Aorta (tissue), 5 donors: ENCODE measurements around the gene PNMA6E. TPM values are rescaled to one million over a fixed set of nuclear protein-coding genes. Genes with fewer than 3 reads are reported as not detected.

Source experiments
- ATAC-seq: fragments of 200-7000 bp; cut with Tn5 transposase; one replicate; pipeline ENCODE4 v1.9.1; 2022; ENCODE audit warnings: moderate library complexity; ENCODE audit not compliant: low FRiP score
- DNase-seq, 2 donors: peaks; one replicate each; pipeline ENCODE4 v3.0.0-alpha.2; 2020
- H3K27ac ChIP-seq, 2 donors: one replicate each; pipeline ENCODE4 v1.5.1; 2013; ENCODE audit warnings: low read length in 2 of 2, mild to moderate bottlenecking in 2 of 2, moderate library complexity in 2 of 2, control low read depth in 1 of 2, inconsistent platforms in 1 of 2, low read depth in 1 of 2
- H3K27me3 ChIP-seq, 2 donors: one replicate each; pipeline ENCODE4 v1.6.1; 2013; ENCODE audit warnings: control low read depth in 1 of 2, low read length in 1 of 2, mild to moderate bottlenecking in 1 of 2, moderate library complexity in 1 of 2; ENCODE audit not compliant: insufficient read depth in 2 of 2, control insufficient read depth in 1 of 2
- H3K36me3 ChIP-seq, 2 donors: one replicate each; pipeline ENCODE4 v1.6.1; 2013; ENCODE audit warnings: control low read depth in 1 of 2, low read length in 1 of 2, mild to moderate bottlenecking in 1 of 2; ENCODE audit not compliant: insufficient read depth in 2 of 2, control insufficient read depth in 1 of 2
- H3K4me1 ChIP-seq, 2 donors: one replicate each; pipeline ENCODE4 v1.6.1; 2013; ENCODE audit warnings: low read length in 2 of 2, control low read depth in 1 of 2, mild to moderate bottlenecking in 1 of 2, moderate library complexity in 1 of 2; ENCODE audit not compliant: insufficient read depth in 2 of 2, control insufficient read depth in 1 of 2
- H3K4me3 ChIP-seq, 2 donors: one replicate each; pipeline ENCODE4 v1.5.1; 2013; ENCODE audit warnings: low read length in 2 of 2, control low read depth in 1 of 2, mild to moderate bottlenecking in 1 of 2
- H3K9me3 ChIP-seq: one replicate; pipeline ENCODE4 v1.6.1; 2013; ENCODE audit warnings: mild to moderate bottlenecking, low read length; ENCODE audit not compliant: control insufficient read depth
- WGBS, 2 donors: extraction: QIAGEN DNeasy Blood & Tissue Kit; methylation state at CpG; one replicate each; pipeline ENCODE4 v1.1.7; 2013; 5-methylcytosine and 5-hydroxymethylcytosine counted together
- intact Hi-C, 2 donors: fragments of 100-400 bp; cut with DNase I; formaldehyde crosslinking; loops; one replicate each; pipeline versions ENCODE4 v1.14.2 to v1.15.0; 2022
- long read RNA-seq, 2 donors: library from polyadenylated mRNA; unstranded; transcript quantifications; one replicate each; pipeline ENCODE4 v2.0.0, GENCODE V29; 2020 to 2021
- polyA plus RNA-seq, 2 donors: library from polyadenylated mRNA; stranded (reverse); fragments of 200-250 nt; gene quantifications; one replicate each; pipeline ENCODE4 v1.2.3, GENCODE V29; 2013
- total RNA-seq, 2 donors: library from RNA; stranded (reverse); fragmentation: NEBNext Ultra II Directional; extraction: Animal tissue kit (Norgen Biotek cat#: 25700); gene quantifications; one replicate each; pipeline ENCODE4 v1.2.1, GENCODE V29; 2021
- donor health status: healthy with polysubstance abuse.
- donor health status: Bipolar disorder and iron deficiency.
- donor health status: DM: no; HTN: no; CAD: no.
- donor health status: DM: no; HTN: no; CAD: no.
- donor health status: DM: yes; HTN: yes; CAD: no.

The PNMA6E gene
- total RNA-seq (not detected), polyA plus RNA-seq (not detected)
- long read RNA-seq, donor 1 = 0 reads
- long read RNA-seq, donor 2 = 0 reads

DNA sequence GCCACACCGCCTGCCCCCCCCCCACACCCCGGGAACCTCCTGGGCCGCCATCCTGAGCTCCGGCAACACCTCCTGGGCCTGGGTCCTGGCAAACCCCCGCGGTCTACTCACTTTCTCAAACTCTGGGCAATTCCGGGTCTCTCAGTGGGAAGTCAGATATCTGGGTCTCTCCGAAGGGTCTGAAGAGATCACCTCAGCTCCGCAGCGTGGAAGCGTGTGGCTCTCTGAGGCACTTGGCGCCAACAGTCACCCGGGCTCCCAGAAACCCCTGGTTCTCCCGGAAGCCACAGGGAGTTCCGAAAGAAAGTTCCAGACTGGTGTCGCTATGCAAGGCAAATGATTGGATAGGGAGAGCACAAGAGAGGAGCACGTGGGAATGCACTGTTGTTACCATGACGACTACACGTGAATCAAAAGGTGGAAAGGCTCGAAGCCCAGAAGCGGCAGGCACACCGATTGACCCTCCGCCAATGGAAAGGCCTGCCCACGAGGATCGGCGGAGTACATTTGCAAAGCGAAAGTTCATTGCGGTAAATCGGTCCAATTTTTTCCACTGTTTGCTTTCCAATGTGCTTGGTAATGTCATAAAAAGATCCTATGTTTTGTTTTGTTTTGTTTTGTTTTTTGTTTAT lies at the start of gene PNMA6E:
Gene PNMA6E (minus strand): TSS at position 218 of the 632 bp plus-strand sequence. CDS start 2,501 bp downstream, outside the sequence.
- Histone ChIP-seq H3K4me3 (no peak within 1 kb of the TSS), H3K36me3 (no peaks in the 10 kb centered on the region), H3K9me3 (no peaks in the 10 kb centered on the region), H3K27ac (no peak within 1 kb of the TSS), H3K4me1 (no peaks in the 10 kb centered on the region), H3K27me3 (no peaks in the 10 kb centered on the region)
- WGBS, 2 donors = 93 to 94% methylated on average over 29 of the region's 29 CpGs
- DNase-seq (peak in 1 of 2 donors; percentile 45), ATAC-seq (no peak)
- intact Hi-C loops = no loop called here

DNA sequence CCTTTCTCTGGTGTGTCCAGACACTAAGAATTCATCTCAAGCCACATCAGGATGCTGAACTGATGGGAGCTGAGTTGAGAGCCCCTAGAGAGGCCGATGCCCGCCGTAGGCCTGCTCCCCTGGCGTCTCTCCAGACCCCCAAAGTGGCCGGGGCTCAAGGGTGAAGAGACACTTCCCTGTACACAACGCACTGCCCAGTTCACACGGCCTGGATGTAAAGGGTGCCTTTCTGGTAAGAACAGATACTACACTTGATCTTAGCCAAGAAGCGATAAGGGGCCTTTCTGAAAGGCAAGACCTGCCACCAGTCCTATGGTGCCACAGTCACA lies 49.8 kb upstream of the PNMA6E start:
- intact Hi-C loops = no loop called here

DNA sequence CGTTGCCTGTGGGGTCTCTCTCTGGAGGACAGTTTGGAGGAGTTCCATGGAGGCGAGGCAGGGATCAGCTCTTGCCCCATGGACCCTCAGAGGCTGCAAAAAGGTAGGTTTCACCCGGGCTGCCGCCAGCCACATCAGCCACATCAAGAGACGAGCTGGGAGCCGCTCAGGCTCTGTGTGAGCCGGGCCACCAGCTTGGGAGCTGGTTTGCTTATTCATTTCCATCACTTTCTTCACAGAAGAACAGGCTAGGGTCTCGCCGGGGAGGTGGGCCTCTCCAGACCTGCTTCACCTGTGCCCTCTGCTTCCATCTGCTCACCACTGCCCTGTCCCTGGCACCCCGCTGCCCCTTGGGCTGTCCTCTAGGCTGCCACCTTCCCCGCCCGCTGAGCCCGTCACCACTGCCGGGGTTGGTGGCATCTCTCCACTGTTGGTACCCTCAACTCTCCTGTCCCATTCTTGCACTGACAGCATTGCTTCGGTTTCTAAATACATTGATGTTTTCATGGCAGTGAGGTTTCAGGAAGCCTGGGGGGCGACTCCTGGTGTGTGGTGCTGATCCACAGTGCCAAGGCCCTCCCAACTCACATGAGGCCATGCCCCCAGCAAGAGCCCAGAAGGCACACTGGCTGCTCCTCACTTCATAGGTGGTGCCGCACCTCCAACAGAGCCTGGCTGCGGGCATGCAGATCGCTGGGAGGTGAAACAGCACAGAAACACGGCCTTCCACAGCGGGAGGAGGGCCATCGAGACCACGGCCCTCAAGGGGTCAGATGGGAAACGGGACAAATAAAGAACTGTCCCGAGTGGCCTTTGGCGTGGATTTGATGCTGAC lies 49.2 kb upstream of the PNMA6E start:
- Histone ChIP-seq H3K4me3 (no peak overlapping the region), H3K27ac (no peak overlapping the region), H3K27me3 (no peaks in the 10 kb centered on the region), H3K4me1 (no peaks in the 10 kb centered on the region), H3K9me3 (no peaks in the 10 kb centered on the region), H3K36me3 (peaks cover 0 to 1% of the 10 kb centered on the region in 2 donors)
- DNase-seq (no peak), ATAC-seq (no peak)
- WGBS, 2 donors = 87 to 95% methylated on average over 26 of the region's 26 CpGs
- intact Hi-C loops = no loop called here

More for the DNA sequence above, 49.8 kb upstream of the PNMA6E start:
- H3K4me1 ChIP-seq = no peaks in the 10 kb centered on the region
- H3K36me3 ChIP-seq = peaks cover 0 to 1% of the 10 kb centered on the region in 2 donors
- ATAC-seq (no peak), DNase-seq (no peak)
- H3K9me3 ChIP-seq = no peaks in the 10 kb centered on the region
- 80 to 90% methylated on average over 8 of the region's 8 CpGs for WGBS, 2 donors
- H3K27ac ChIP-seq = no peak overlapping the region
- H3K27me3 ChIP-seq = no peaks in the 10 kb centered on the region
- H3K4me3 ChIP-seq = no peak overlapping the region

DNA sequence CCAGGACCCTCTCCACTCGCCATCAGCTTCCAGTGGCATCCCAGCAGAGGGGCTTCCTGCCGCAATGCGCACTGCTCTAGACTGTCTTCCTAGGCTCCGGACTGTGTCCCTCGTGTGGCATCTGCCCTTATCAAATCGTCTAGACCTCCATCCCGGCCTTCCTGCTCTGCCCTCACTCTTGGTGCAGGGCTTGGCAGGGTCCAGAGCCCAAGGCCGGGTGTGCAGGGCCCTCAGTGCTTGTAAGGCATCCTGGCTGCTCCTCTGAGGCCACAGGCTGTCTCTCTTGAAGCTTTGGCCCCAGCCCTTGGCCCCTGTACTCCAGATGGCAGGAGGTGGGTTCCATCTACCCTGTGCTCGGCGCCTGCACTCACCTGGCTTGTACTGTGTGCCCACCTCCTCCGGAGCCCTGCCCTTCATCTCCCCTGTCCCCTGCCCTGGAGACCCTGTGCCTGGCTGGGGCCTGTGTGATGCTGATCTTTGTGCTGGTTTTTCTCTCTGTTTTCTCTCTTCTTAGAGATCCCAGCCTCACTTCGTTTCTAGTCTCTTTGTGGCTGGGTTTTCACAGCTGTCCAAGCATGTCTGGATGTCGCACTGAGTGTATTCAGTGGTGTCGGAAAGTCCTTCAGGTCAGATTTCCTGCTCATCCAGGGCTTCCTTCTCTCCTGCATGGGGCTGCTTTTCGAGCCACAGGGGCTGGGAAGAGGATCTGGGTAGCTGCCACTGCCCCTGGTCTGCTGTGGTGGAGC lies 48.4 kb upstream of the PNMA6E start:
- Histone ChIP-seq H3K27me3 (no peaks in the 10 kb centered on the region), H3K9me3 (no peaks in the 10 kb centered on the region), H3K27ac (no peak overlapping the region), H3K4me3 (no peak overlapping the region), H3K4me1 (no peaks in the 10 kb centered on the region), H3K36me3 (peaks cover 0 to 1% of the 10 kb centered on the region in 2 donors)
- peak in 1 of 2 donors; percentile 57 for DNase-seq
- ATAC-seq = no peak
- WGBS, 2 donors = 79 to 94% methylated on average over 15 of the region's 15 CpGs
- intact Hi-C loops = no loop called here

DNA sequence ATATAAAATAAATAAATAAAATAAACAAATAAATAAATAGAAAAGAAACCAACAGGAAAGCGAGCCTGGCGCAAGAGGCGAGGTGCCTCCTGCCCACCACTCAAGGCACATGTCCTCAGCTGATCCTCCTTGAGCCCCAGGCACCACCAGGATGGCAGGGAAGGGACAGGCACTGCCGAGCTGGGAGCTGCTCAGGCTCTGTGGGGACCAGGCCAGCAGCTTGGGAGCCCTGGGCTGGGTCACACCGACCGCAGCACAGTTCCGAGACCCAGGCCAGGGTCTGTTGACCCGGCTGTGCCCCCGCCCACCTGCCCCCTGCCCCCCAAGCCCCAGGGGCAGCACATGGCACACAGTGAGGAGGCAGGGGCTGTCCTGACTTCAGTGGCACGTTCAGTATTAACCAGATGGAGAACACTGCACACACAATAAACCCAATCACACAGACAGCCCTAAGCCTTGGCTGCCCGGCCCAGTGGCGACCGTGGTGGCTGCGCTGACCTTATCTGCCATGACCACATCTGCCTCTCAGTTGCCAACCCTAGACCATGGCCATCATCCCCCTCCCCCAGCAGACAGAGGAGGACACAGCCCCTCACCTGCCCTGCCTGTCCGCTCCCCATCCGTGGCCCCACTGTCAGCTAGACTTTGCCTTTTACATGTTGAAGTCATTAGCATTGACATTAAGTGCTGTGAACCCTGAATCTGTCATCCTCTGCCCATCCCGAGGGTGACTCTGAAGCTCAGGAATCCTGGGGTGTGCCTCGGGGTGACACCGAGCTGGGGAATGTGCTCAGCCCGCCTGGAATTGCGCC lies 47.6 kb upstream of the PNMA6E start:
- H3K4me1 ChIP-seq = no peaks in the 10 kb centered on the region

DNA sequence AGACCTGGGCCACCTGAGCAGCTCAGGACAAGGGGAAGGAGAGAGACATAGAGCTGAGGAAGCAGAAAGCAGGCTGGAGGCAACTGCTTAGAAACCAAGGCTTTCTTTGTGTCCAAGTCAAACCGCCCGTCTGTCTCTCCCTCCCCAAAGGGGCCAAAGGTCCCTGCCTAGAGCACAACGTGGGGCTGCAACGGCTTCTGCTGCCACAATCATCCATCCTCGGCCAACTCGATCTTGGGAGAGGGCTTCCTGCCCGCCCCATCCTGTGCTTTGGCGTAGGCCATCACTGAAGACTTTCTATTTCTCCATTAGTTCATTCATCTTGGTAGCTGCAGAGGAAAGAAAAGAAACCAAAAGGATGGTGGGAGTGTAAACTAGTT lies 46.4 kb upstream of the PNMA6E start:
- Histone ChIP-seq H3K27ac (no peak overlapping the region), H3K4me3 (no peak overlapping the region), H3K4me1 (no peaks in the 10 kb centered on the region), H3K36me3 (peaks cover 0 to 1% of the 10 kb centered on the region in 2 donors), H3K27me3 (no peaks in the 10 kb centered on the region), H3K9me3 (no peaks in the 10 kb centered on the region)
- intact Hi-C loops = no loop called here
- ATAC-seq (no peak), DNase-seq (peak in 1 of 2 donors; percentile 64)
- WGBS, 2 donors = 84 to 88% methylated on average over 8 of the region's 8 CpGs

More for the DNA sequence above, 47.6 kb upstream of the PNMA6E start:
- Histone ChIP-seq H3K36me3 (peaks cover 0 to 1% of the 10 kb centered on the region in 2 donors), H3K9me3 (no peaks in the 10 kb centered on the region), H3K27me3 (no peaks in the 10 kb centered on the region), H3K4me3 (no peak overlapping the region), H3K27ac (no peak overlapping the region)
- intact Hi-C loops = no loop called here
- peak in 1 of 2 donors; percentile 73 for DNase-seq
- ATAC-seq = no peak
- WGBS, 2 donors = 92 to 96% methylated on average over 21 of the region's 21 CpGs

- WGBS, 2 donors = 93 to 96% methylated on average over 17 of the region's 17 CpGs
- H3K9me3 ChIP-seq = no peaks in the 10 kb centered on the region
- no peaks in the 10 kb centered on the region for H3K27me3 ChIP-seq
- peak in 1 of 2 donors; percentile 67 for DNase-seq
- H3K27ac ChIP-seq = no peak overlapping the region
- intact Hi-C loops = no loop called here
- peaks cover 0 to 1% of the 10 kb centered on the region in 2 donors for H3K36me3 ChIP-seq
- ATAC-seq = no peak
- H3K4me1 ChIP-seq = no peaks in the 10 kb centered on the region
- no peak overlapping the region for H3K4me3 ChIP-seq
Measured at GRCh38 chrX:153446950-153447580, 45.9 kb upstream of the PNMA6E start.

GRCh38 chrX:153446636-153446936 lies 45.4 kb upstream of the PNMA6E start:
- WGBS, 2 donors = 74 to 77% methylated on average over 10 of the region's 10 CpGs
- Histone ChIP-seq H3K27ac (no peak overlapping the region), H3K9me3 (no peaks in the 10 kb centered on the region), H3K36me3 (peaks cover 0 to 1% of the 10 kb centered on the region in 2 donors), H3K4me3 (no peak overlapping the region), H3K4me1 (no peaks in the 10 kb centered on the region), H3K27me3 (no peaks in the 10 kb centered on the region)
- DNase-seq = peak in 1 of 2 donors; percentile 65
- peak; percentile 4 for ATAC-seq
- intact Hi-C loops = no loop called here
